WTC11 (cell line): Measurements from ENCODE around the gene ABI2.

Experiments
- CBFB ChIP-seq: sonication (generic); formaldehyde crosslinking; IDR thresholded peaks from 2 replicates; pipeline ENCODE4 v1.8.1; 2022; ENCODE audit warnings: mild to moderate bottlenecking, low read depth, missing genetic modification reagents
- CTCF ChIP-seq: fragments of 200-600 bp; IDR thresholded peaks from 2 replicates; pipeline ENCODE4 v1.8.0; 2022; ENCODE audit warnings: antibody characterized with exemption
- NFATC4 ChIP-seq: fragments of 250-450 bp; sonication (Bioruptor Pico); IDR thresholded peaks from 2 replicates; pipeline ENCODE4 v1.9.0; 2021; ENCODE audit warnings: mild to moderate bottlenecking

GRCh38 chr2:203480623-203481022 lies 152.4 kb downstream of the ABI2 start:
- TF ChIP-seq CBFB (CRISPR knock-in tag) (no peak), NFATC4 (CRISPR knock-in tag) (no peak), CTCF (no peak)
